GM21381 (cell line): ENCODE measurements around the gene NEDD8.

Experiments
- ATAC-seq: cut with Tn5 transposase; IDR thresholded peaks from one replicate; pipeline ENCODE4 v1.9.1; 2021; ENCODE audit warnings: mild to moderate bottlenecking, moderate library complexity; ENCODE audit not compliant: unreplicated experiment

NEDD8 gene

DNA sequence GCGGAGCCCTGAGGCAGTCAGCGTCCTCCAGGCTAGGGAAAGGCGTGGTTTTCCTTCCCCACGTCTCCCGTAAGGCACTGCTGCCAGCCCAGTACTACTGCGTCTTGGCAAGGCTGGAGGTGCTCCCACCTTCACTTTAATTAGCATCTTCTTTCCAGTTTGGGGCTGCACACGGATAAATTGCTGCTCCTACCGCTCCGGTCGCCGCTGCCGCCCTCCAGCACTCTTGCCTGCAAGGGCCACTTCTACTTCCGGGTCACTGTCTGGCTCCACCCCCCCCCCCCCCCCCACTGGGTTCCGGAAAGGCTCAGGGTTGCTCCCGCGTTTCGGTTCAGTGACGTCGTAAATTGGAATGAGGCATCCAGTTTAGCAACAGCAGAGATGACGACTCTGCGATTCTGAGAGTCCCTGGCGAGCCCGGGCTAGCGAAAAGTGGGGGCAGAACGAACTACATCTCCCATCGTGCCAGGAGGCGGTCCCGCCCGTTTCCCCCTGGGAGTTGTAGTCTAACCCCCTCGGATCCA lies at the start of gene NEDD8:
Gene NEDD8, minus strand, starts transcription at position 247 of the 524 bp plus-strand sequence. Its CDS starts 100 bp downstream, at position 147.
- peak; percentile 69 for ATAC-seq

DNA sequence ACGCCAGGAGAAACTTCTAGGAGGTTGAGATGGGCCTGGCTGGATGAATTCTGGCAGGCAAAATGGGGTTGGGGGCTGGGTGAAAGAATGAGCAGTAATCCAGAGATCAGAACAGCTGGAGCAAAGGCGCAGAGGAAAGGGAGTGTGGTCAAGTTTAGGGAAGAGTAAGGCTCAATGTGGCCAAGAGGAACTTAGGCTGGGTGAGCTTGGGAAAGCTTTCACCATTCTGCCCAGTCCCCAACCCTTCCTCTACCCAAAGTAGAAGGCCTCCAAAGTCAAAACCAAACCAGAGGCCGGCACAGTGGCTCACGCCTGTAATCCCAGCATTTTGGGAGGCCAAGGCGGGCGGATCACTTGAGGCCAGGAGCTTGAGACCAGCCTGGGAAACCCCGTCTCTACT lies 49.5 kb upstream of the NEDD8 start:
- no peak for ATAC-seq

DNA sequence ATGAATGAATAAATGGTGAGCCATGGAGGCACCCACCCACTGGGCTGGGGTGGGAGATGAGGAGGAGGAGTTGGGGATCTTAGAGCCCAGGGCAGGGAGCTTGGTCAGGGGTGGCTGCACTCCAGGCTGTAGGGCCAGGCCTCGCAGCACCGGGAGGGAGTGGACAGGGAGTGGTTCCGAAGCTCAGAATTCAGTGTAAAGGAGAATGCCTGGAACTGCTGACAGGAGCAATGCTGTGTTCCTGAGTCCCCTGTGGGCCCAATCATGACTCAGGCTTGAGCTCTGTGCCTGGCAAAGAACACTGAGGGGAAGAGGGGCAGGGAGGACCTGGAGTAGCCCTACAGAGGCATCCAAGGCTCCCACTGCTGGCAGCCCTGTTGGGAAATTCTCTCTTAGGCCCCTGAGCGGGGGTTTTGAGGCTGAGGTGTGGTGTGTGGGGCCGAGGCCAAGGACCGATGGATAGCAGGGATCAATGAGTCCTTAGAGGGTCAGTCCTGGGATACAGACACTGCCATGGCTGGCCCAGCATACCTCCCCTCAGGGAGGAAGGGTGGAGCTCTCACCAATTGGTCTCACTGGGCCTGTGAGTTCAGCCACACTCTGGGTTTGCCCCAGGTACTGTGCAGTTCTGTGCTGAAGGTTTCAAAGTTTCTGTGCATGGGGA lies 48.8 kb upstream of the NEDD8 start:
- ATAC-seq, result no peak

DNA sequence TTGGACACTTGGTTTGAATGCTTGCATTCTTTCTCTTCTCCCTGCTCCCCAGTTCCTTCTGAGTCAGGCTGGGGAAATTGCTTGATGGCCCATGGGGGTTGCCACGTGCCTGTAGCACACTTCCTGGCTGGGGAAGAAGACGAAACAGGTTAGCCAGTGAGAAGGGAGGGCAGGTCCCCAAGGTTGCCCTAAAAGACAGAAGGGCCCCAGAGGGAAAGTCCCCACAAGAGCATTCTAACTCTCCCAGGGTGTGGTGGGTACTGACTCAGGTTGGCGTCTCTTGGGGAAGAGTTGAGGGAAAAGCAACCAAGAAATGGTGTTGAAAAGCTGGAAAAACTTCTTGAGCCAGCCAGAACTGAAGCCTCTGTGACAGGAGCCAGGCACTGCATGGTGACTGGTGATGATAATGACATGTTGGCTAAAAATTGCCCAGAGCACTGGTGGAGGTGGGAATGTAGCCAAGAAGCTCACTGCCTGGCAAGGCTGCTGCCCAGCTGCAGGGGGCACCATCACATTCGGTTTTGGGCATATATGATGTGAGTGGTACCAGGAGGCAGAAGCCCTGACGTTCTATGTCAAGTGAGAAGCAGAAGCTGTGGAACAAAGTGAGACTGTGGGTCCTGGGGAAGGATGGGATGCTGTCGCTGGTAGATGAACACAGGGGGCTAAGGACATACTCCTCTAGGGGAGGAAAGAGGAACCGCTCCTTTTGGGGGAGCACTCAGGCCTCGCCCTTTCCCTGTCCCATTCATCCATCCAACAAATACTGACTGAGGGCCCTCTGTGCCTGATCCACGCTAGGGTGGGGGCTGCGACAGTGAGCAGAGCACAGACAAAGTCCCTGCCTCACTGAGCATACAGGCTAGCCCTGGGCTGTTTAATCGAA lies 47.4 kb upstream of the NEDD8 start:
- ATAC-seq, result no peak

DNA sequence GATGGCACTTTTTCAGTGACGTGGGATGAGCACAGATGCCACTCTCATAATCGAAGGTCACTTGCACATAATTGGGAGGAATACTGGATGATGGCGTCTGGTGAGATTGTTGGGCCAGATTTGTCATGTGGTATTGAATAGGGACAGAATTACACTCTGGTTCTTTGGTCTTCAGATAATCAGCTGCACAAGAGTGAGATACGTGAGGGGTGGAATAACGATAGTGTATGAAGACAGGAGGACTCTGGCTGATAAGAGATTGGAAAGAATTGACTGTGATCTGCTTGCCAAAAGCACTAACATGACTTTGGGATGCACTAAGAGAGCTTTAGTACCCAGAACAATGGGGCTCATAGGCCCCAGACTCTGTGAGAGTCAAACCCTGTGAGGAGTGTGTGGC lies 46.3 kb upstream of the NEDD8 start:
- no peak for ATAC-seq

DNA sequence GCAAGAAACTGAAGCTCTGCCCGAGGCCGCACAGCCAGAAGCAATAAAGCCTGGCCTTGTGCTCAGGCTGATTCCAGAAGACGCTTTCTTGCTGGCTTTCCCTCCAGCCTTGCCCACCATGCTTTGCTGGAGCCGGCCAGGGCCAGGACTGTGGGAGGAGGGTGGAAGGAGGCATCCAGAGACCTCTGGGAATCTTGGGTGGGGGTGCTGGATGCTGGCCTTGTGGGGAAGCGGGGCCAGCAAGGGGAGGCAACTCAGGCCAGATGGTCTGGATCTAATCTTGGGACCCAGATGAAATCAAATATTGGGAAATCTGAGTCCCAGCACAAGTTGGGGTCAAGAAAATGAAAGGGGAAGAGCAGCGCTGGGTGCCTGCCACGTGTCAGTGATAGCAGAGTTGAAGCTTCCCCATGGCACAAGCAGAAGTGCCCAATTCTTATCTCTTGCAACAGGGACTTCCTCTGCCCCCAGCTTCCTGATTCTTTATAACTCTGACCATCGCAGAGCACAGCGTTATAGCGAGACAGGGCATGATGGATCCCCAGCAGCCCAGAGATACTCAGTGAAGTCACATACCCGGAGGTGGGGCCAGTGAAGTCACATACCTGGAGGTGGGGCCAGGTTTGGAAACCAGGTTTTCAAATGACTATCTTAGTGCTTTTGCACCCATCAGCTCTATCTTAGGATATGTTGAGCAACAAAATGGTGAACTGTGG lies 45.6 kb upstream of the NEDD8 start:
- ATAC-seq, result no peak

DNA sequence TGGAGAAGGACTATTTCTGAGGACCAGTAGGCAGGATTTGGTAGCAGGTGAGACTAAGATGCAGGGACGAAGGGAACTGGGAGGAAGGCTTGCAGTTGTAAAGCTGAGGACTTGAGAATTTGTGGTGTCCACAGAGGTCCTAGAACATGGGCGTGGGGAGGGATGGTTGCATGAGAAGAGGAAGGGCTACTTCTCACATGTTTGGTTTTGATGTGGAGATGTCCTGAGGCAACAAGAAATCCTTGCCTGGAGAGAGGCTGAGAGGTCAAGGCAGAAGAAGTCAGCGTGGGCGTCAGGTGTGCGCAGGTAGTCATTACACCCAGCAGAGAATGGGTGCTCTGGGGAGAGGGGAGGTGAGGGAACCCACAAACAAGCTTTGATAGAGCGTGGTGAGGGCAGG lies 44.9 kb upstream of the NEDD8 start:
- no peak for ATAC-seq

DNA sequence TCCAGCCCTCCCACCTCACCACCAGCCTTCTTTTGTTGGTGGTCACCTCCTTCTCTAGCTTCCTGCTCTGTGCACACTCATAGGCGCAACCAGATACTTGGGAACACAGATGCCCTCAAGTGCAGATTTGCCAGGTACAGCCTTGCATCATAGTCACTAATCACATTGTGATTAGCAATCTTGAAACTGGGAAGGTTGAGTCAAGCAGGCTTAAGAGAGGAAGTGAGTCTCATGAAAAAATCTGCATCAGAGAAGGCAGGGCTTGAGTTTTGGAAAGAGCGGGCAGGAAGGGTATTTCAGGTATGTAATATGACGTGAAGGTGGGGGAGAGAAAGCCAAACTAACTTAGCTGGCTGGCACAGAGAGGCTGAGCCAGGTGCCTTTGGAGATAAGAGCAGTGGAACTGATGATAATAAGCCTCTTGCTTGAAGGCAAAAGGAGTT lies 42.0 kb upstream of the NEDD8 start:
- ATAC-seq, result peak; percentile 34

DNA sequence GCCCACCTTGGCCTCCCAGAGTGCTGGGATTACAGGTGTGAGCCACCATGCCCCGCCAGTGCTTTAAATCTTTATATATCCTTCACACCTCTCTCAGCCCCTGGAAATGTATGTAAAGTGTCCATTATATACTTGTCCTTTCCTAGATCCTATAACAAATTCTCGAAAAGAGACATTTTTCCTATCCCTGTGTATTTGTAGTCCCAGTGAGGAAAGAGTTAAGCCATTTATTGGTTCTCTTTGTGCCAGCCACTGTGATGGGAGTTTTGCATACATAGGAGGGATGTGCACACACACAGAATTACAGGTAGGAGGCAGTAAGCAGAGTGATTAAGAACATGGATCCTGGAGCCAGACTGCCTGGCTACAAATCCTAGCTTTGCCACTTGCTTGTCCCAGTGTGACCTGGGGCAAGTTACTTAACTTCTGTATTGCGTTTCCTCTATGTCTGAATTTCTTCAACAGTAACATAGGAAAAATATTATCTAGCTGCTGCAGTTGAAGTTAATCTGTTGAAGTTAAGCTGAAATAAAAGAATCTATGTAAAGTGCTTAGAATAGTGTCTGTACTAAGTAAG lies 41.3 kb upstream of the NEDD8 start:
- no peak for ATAC-seq

DNA sequence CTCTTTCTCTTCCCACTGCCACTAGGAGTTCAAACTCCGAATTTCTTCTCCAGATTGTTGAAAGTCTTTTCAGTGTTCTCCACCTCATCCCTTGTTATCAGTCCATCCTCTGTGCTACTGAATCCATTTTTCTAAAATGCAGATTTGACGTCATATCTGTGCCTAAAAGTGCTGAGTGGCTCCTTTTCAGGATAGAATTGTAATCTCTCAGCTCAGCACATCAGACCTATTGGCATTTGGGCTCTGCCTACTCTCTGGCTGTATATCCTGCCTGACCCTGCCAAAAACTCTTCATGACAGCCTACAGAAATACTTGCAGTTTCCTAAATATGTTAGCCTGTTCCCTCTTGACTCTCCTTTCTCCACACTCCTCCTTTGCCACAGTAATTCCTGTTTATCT lies 40.3 kb upstream of the NEDD8 start:
- ATAC-seq, result no peak

DNA sequence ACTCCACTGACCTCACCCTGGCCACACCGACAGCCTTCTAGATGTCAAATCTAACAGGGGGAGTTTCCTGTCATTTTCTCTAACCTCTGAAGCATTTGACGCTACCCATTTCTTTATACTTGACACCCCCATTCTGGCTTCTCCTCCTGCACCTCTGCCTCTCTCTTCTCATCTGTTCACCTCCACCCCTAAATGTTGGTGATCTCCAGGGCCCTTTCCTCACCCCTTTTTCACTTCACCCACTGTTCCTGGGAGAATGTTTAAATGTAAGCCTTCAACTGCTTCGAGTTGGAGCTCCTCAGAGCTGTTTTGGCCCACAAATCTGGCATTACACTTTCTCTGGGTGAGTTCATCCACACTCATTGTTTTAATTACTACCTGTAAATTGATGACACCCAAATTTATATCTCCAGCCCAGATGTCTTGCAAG lies 39.7 kb upstream of the NEDD8 start:
- ATAC-seq, result no peak

DNA sequence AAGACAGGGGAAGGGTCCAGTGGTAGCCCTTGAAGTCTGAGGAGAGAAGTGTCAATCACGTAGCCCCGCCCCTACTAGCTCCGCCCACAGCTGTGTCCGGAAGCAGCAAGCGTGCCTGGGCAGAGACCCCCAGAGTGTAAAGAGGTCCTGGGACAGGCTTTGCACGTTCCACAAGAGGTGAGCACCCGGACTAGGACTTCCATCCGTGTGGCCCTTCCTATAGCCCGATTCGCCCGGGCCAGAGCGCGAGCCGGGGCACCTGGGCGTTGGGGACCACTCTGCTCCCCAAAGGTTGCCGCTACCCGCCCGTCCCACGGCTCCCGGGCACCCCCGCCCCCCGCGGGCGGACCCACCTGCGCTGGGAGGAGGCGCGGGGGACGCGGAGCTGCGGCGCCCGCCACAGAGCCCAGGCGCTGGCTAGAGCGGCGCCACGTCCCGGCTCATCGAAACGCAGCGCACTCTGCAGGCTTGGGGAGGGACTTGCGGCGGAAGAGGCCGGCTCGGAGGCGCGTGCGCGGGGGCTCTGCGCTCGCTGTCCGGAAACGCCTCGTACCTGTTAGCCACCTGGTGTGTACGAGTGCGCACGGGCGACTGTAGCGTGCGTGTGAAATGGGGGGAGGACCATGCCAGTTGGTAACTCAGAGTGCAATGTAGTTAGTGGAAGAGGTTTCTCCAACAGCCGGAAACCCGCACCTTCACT lies 39.1 kb upstream of the NEDD8 start, which contains the start of gene RABGGTA:
Gene RABGGTA, minus strand, starts transcription at position 464 of the 700 bp plus-strand sequence. CDS start 482 bp downstream, outside the sequence.
- ATAC-seq, result peak; percentile 84

DNA sequence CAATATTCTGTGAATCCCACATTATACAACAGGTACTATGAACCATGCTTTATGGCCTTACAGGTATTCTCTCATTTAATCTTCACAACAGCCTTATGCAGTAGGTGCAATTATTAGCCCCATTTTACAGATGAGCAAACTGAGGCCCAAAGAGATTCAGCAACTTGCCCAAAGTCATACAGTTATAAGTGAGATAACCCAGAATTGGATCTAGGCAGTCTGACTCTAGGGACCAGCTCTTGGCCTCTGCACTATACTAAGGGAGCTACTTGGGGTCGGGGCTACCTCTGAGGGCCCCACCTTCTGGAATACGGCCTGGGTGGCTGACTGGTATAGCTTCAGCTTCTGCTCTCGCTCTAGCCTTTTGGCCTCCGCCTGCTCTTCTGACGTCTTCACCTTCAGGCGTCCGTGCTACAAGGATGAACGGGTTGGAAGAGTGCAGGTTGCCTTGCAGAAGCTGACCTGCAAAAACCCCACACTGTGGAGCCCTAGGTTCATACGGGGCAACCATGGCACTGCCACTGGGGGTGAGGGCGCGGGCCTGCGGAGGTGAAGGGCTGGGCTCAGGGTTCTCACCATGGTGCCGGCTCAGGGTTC lies 38.5 kb upstream of the NEDD8 start:
- ATAC-seq, result no peak

DNA sequence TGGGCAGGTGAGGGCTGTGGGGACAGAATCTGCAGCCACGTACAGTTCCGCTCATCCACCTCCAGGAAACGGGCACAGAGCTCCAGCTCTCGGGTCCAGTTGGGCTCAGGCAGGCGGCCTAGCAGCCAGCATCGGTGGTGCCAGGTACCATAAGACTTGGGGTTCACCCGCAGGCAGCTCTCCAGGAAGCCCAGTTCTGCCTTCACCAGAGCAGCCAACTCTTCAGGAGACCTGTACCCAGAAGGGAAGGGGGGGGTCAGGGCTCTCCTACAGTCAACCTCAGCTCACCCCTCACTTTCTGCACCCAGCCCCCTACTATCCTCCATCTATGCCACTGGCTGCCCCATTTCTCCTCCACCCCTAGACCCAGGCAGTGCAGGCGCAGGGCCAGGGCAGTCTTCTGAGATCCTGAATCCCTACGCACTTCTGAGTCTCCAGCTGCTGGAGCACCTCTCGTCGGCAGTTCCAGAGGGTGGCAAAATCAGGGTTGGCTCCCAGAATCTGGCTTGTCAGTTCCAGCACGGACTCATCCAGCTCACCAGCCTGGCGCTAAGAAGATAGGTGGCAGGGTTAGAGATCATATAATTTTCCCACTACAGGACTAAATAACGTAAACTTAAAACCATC lies 37.9 kb upstream of the NEDD8 start:
- ATAC-seq, result no peak

DNA sequence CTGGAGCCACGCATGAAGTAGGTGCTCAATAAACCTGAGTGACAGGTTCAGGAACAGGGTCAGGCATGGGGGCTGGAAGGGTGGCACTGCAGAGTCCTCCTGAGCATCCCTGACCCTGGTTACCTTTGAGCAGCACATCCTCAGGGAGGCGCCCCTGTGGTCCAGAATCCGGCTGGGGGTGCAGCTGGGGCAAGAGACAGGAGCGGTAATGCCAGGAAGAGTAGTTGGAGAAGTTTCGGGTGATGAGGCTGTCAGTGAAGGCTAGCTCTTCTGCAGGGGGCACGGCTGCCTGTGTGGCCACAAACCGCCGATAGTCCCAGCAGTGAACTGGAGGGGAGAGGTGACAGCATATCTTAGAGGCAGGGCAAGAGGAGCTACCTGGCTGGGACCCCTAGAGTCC lies 37.2 kb upstream of the NEDD8 start:
- no peak for ATAC-seq

DNA sequence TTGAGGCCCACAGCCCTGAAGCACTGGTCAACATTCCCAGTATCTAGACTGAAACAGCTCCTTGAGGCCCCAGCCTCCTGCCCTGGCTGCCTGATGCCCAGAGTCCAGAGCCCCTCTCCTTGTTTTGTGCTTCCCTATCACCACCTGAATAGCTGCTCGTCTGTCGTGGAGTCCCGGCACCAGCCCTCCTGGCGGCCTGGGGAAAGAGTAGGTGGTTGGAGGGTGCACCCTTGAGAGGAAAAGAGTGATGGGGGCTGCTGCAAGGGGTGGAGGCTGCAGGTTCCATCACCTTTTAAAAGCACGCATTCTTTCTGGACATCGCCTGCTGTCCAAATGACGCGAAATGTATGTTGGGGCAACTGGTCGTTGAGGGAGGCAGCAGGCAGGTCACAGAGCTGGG lies 36.1 kb upstream of the NEDD8 start:
- ATAC-seq, result no peak

DNA sequence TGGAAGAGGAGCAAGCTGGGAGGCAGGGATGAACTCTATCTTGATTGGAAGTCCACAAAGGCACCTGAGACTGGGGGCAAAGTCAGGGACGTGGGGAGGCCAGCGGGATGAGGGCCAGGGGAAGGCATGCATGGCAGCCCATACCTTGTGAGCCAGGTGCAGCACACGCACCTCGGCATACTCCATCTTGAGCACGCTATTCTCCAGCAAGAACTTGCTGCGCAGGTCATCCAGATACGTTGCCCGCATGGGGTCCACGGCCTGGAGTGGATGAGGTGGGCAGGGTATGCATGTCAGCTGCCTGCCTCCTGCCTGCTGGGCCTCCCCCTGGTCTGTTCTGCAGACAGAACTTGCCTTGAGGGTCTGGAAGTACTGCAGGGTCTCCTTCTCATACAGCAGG lies 35.3 kb upstream of the NEDD8 start:
- no peak for ATAC-seq

DNA sequence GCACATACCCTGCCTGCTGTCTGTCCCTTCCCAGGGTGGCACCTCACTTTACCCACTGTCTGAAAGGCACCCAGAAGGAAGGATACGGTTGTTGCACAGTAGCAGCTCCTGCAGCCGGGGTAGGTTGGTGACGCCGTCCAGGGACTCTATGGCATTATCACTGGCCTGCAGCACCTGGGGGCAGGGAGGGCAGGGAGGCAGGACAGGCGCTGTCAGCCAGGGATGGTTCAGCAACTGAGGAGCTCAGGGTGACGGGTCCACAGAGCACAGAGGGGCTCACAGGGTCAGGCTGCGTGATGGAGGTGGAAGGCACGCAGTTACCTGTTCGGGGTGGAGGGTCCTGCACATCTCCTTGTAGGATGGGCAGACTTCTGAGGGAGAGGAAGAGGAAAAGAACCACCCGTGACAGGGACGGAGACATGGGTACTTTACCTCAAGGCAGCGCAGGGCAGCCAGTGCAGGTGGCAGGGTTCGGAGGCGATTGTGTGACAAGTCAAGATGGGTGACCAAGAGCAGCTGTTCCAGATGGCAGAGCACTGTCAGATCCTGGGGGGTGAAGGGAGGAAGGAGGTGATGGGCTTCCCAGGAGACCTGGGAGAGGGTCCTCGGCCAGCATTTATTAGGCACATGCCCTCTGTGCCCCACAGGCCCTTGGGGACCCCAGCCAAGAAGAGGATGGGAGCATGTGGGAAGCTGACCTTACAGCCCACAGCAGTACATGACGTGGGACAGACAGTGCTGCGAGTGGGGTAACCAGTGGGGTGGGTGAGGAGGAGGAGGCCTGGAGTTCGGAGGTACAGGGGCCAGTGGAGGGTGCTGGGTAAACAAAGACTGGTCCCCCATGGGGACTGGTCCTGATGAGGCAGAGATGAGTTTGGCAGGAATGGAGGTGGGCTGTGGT lies 34.4 kb upstream of the NEDD8 start:
- ATAC-seq, result no peak
